OCI-LY3 (cell line): Measurements from ENCODE around the gene RNF208.

Experiments used
- H2AFZ ChIP-seq: fragments of 200-600, 300-600 bp; shearing (Covaris generic); 2 replicates; pipeline ENCODE4 v1.6.0; 2014; ENCODE audit warnings: antibody characterized with exemption, low read depth, low read length
- H3K27ac ChIP-seq: fragments of 200-600, 300-600 bp; sonication (generic); 2 replicates; pipeline ENCODE4 v1.5.1; 2014; ENCODE audit warnings: mild to moderate bottlenecking, low read length, moderate library complexity, mixed read lengths
- H3K27me3 ChIP-seq: fragments of 200-600, 300-600 bp; sonication (generic); 2 replicates; pipeline ENCODE4 v1.6.1; 2014; ENCODE audit warnings: low read depth, low read length, mixed read lengths
- H3K36me3 ChIP-seq: fragments of 200-600, 300-600 bp; sonication (generic); replicated peaks from 2 replicates; pipeline ENCODE3; 2014; ENCODE audit warnings: low read depth, low read length, mixed read lengths
- H3K4me1 ChIP-seq: fragments of 300-600, 200-600 bp; sonication (generic); 2 replicates; pipeline ENCODE4 v1.6.1; 2014; ENCODE audit warnings: low read length, mixed read lengths
- H3K4me2 ChIP-seq: fragments of 200-600, 300-600 bp; sonication (generic); 2 replicates; pipeline ENCODE4 v1.6.1; 2014; ENCODE audit warnings: low read length, mixed read lengths
- H3K4me3 ChIP-seq: fragments of 300-600, 200-600 bp; sonication (generic); 2 replicates; pipeline ENCODE4 v1.5.1; 2014; ENCODE audit warnings: antibody characterized with exemption, mild to moderate bottlenecking, low read length, moderate library complexity
- H3K79me2 ChIP-seq: fragments of 300-600, 200-600 bp; shearing (Covaris generic); 2 replicates; pipeline ENCODE4 v1.6.1; 2014; ENCODE audit warnings: mild to moderate bottlenecking, low read length, mixed read lengths
- H3K9ac ChIP-seq: fragments of 300-600, 200-600 bp; shearing (Covaris generic); 2 replicates; pipeline ENCODE4 v1.6.0; 2014; ENCODE audit warnings: mild to moderate bottlenecking, low read length, moderate library complexity
- H3K9me3 ChIP-seq: fragments of 200-600, 300-600 bp; shearing (Covaris generic); 2 replicates; pipeline ENCODE4 v1.6.1; 2014; ENCODE audit warnings: low read length, mixed read lengths; ENCODE audit not compliant: insufficient read depth
- H4K20me1 ChIP-seq: fragments of 200-600, 300-600 bp; sonication (generic); 2 replicates; pipeline ENCODE4 v1.6.1; 2016; ENCODE audit warnings: low read length, mixed read lengths; ENCODE audit not compliant: insufficient read depth
- EZH2phosphoT487 ChIP-seq: fragments of 200-600 bp; shearing (Covaris generic); IDR thresholded peaks from 2 replicates; pipeline ENCODE4 v1.6.1; 2018; ENCODE audit warnings: antibody characterized with exemption, mixed run types, low read depth
- TF ChIP-seq, protein P1 (sequence below): fragments of 200-600, 300-600 bp; sonication (generic); IDR thresholded peaks from 2 replicates; pipeline ENCODE4 v1.5.1; 2014; ENCODE audit warnings: antibody characterized with exemption, low read length, low read depth

RNF208 gene, protein sequence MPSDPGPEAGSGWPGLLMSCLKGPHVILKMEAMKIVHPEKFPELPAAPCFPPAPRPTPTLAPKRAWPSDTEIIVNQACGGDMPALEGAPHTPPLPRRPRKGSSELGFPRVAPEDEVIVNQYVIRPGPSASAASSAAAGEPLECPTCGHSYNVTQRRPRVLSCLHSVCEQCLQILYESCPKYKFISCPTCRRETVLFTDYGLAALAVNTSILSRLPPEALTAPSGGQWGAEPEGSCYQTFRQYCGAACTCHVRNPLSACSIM

DNA sequence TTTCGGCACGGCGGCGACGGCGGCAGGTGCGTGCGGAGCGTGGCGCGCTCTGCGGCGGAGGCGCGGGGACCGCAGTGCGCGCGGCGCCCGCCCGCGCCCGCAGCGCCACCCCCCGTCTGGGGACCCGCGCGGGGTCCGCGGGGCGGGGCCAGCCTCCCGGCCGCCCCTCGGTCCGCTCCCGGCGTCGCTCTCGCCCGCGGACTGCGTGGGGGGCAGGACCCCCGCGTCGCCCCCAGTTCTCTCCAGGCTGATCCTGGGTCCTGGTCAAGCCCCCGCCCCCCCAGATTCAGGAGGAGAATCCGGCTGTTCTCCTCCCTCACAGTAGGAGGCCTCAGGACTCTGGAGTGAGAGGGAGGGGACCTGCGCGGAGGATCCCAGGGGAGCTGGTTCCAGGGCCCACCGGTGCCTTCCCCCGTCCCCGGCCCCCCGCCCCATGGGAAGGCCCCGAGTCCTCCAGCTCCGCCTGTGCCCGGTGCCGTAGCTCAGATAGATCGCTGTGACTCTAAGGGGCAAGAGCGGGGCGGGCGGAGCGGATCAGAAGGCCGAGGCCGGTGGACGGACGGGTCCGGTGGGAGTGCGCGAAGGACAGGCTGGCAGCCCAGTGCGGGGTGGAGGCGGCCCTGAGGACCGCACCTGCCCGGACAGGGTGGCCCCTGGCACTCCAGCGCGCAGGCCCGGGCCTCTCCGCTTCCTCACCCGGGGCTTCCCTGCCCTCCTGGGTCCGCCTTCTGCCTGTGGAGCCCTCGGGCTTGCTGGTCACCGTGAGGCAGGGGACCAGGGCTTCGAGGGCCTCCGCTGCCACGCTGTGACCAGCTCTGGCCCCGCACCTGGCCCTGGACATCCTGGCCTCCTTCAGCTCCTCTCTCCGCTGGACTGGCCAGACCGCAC is at the start of gene RNF208:
RNF208 (minus strand) TSS at position 51 of the 888 bp plus-strand sequence. CDS start 1,028 bp downstream, outside the sequence.
- H3K79me2 ChIP-seq = no peaks in the 10 kb centered on the region
- no peaks in the 10 kb centered on the region for H3K9me3 ChIP-seq
- H3K4me1 ChIP-seq = peaks cover 12% of the 10 kb centered on the region
- H3K9ac ChIP-seq = peak within 1 kb of the TSS; percentile 62
- peak within 1 kb of the TSS; percentile 75 for H3K4me2 ChIP-seq
- H3K27me3 ChIP-seq = no peaks in the 10 kb centered on the region
- peak within 1 kb of the TSS; percentile 14; the same call in 1 of the 2 replicates for H3K27ac ChIP-seq
- no peak for TF ChIP-seq EZH2phosphoT487
- TF ChIP-seq, protein P1, sequence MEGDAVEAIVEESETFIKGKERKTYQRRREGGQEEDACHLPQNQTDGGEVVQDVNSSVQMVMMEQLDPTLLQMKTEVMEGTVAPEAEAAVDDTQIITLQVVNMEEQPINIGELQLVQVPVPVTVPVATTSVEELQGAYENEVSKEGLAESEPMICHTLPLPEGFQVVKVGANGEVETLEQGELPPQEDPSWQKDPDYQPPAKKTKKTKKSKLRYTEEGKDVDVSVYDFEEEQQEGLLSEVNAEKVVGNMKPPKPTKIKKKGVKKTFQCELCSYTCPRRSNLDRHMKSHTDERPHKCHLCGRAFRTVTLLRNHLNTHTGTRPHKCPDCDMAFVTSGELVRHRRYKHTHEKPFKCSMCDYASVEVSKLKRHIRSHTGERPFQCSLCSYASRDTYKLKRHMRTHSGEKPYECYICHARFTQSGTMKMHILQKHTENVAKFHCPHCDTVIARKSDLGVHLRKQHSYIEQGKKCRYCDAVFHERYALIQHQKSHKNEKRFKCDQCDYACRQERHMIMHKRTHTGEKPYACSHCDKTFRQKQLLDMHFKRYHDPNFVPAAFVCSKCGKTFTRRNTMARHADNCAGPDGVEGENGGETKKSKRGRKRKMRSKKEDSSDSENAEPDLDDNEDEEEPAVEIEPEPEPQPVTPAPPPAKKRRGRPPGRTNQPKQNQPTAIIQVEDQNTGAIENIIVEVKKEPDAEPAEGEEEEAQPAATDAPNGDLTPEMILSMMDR = no peak
- no peaks in the 10 kb centered on the region for H4K20me1 ChIP-seq
- H3K4me3 ChIP-seq = peak within 1 kb of the TSS; percentile 93
- no peaks in the 10 kb centered on the region for H3K36me3 ChIP-seq
- H2AFZ ChIP-seq = no peak within 1 kb of the TSS

DNA sequence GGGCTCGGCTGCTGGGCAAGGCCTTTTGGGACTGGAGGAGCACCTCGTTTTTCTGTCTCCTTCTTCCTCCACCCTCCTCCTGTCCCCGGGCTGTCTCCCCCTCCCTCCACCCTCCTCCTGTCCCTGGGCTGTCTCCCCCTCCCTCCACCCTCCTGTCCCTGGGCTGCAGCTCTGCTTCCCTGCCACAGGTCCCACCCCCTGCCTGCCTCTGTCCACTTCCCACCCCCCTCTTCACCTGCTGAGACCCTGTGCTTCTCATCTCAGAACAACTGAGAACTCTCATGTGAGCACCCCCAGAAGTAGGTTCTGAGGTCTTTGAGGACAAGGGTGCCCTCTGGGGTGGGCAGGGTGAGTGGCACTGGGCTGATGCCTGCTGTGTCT is 49.6 kb upstream of the RNF208 start:
- H4K20me1 ChIP-seq = no peaks in the 10 kb centered on the region
- no peak overlapping the region for H2AFZ ChIP-seq
- H3K9me3 ChIP-seq = no peaks in the 10 kb centered on the region
- no peak overlapping the region for H3K9ac ChIP-seq
- no peak overlapping the region for H3K4me2 ChIP-seq
- TF ChIP-seq EZH2phosphoT487 = no peak
- TF ChIP-seq, protein P1 = no peak
- no peaks in the 10 kb centered on the region for H3K79me2 ChIP-seq
- H3K27me3 ChIP-seq = no peaks in the 10 kb centered on the region
- H3K4me3 ChIP-seq = no peak overlapping the region
- H3K4me1 ChIP-seq = peaks cover 20% of the 10 kb centered on the region
- H3K27ac ChIP-seq = no peak overlapping the region
- peaks cover 20% of the 10 kb centered on the region for H3K36me3 ChIP-seq

DNA sequence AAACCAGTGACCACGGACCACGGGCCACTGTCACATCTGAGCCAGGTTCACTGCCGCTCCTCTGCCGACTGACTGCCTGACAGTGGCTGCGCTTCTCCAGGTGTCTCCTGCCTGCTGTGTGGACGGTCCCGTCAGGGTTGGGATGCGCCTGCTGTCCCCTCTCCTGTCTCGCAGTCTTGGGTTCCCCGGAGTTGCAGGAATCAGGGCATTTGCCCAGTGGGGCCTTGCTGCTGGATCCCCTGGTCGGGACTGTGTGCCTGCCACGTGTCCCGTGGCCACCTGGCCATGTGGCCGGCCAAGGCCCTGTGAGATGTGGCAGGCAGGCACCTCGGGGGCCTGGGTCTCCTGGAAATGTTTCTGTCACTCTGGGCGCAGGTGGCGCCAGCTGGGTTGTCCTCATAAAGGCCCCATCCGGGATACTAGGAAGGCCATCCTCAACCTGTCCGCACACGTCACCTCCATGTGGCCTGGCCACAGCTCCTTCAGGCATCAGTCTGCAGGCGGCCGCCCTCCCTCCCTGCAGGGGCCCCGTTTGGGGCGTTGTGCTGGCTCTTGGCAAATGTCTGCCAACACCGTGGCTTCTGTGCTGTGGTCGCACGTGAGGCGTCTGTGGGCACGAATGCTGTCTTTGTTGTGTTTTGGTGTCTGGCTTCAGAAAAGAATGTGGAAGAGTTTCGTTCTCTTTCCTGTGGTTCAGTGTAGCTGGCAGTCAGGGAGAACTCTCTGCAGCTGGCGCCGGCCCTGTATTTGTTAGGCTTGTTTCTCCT is 49.1 kb upstream of the RNF208 start:
- Histone ChIP-seq H3K36me3 (peaks cover 26% of the 10 kb centered on the region), H3K4me1 (peaks cover 15% of the 10 kb centered on the region)
- TF ChIP-seq EZH2phosphoT487 = no peak
- TF ChIP-seq, protein P1 = no peak

DNA sequence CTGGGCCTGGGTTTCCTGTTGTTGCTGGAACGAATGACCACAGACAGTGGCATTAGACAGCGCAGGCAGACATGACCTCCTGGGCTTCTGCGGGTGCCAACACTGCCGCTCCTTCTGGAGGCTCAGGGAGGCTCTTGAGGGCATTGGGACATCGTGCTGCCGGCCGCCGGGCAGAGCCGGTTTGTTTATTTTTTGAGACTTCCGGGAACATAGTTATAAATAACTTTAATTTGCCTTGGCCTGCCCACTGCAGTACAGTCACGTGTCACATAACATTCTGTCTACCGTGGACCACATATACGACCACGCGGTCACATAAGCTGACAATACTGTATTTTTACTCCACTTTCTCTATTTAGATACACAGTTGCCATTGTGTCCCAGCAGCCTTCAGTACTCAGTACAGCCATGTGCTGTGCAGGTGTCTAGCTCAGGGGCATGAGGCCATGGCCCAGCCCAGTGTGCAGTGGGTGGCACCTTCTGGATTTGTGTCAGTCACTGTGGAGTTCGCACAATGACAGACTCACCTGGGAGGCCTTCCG is 47.3 kb upstream of the RNF208 start:
- Histone ChIP-seq H3K79me2 (no peaks in the 10 kb centered on the region), H3K9ac (no peak overlapping the region), H3K4me1 (no peaks in the 10 kb centered on the region), H3K36me3 (peaks cover 26% of the 10 kb centered on the region), H3K27ac (no peak overlapping the region), H3K4me3 (no peak overlapping the region), H2AFZ (no peak overlapping the region), H3K9me3 (no peaks in the 10 kb centered on the region), H3K27me3 (no peaks in the 10 kb centered on the region), H4K20me1 (no peaks in the 10 kb centered on the region), H3K4me2 (no peak overlapping the region)
- TF ChIP-seq EZH2phosphoT487 = no peak

More for the DNA sequence above, 49.1 kb upstream of the RNF208 start:
- H3K79me2 ChIP-seq = no peaks in the 10 kb centered on the region
- H3K4me2 ChIP-seq = no peak overlapping the region
- no peaks in the 10 kb centered on the region for H3K27me3 ChIP-seq
- no peaks in the 10 kb centered on the region for H4K20me1 ChIP-seq
- H2AFZ ChIP-seq = no peak overlapping the region
- no peak overlapping the region for H3K27ac ChIP-seq
- H3K9me3 ChIP-seq = no peaks in the 10 kb centered on the region
- no peak overlapping the region for H3K9ac ChIP-seq
- H3K4me3 ChIP-seq = no peak overlapping the region
